Activated naive CD4-positive, alpha-beta T cell treated with anti-CD3 and anti-CD28 coated beads, Interleukin-2, amount 50 U/mL, for 72 hours (primary cell): ENCODE data around the gene CST1. TPM values are rescaled to one million over a fixed set of nuclear protein-coding genes. Genes with fewer than 3 reads are reported as not detected.

Experiments
- total RNA-seq, 2 donors: library from RNA; stranded (reverse); gene quantifications; one replicate each; pipeline ENCODE4 v1.2.3, GENCODE V29; 2022

CST1 gene
- total RNA-seq, 2 donors from 2014 or later: not detected

Other genes with a start within 250 kb of the CST1 start
- not detected for gene CST9L, start 182.5 kb downstream of the CST1 start, total RNA-seq
- not detected for gene CST9, start 145.0 kb downstream of the CST1 start, total RNA-seq
- gene CST3, start 113.0 kb downstream of the CST1 start, total RNA-seq: 1 to 10 TPM in 1 of 2 donors, not detected in 1; 1.2 TPM
- not detected for gene CST4, start 61.9 kb downstream of the CST1 start, total RNA-seq
- gene CST2, start 75.8 kb upstream of the CST1 start, total RNA-seq: not detected
- not detected for gene CST5, start 128.8 kb upstream of the CST1 start, total RNA-seq
- gene GGTLC1, start 237.8 kb upstream of the CST1 start, total RNA-seq: not detected